Activated CD8-positive, alpha-beta memory T cell treated with anti-CD3 and anti-CD28 coated beads, Interleukin-2, amount 10 ng/mL, durations not matched to agents 7 days and 5 days (primary cell): ENCODE measurements around the gene PHACTR1. TPM values are rescaled to one million over a fixed set of nuclear protein-coding genes. Genes with fewer than 3 reads are reported as not detected.

Source experiments
- ATAC-seq: fragments of 150-1000 bp; cut with Tn5 transposase; one replicate; pipeline ENCODE4 v1.10.0; 2021; ENCODE audit warnings: moderate library complexity
- CTCF ChIA-PET: fragments of 350-600 bp; sonication (Branson Sonifier 250); formaldehyde crosslinking; loops from one replicate; lab custom pipeline; 2021; ENCODE audit warnings: antibody characterized with exemption; lab: Charles Lee
- DNase-seq: peaks from one replicate; pipeline ENCODE4 v3.0.0-alpha.2; 2020
- H3K27ac Mint-ChIP-seq: one replicate; pipeline ENCODE4 v1.8.0; 2021; ENCODE audit warnings: mild to moderate bottlenecking, mixed read lengths
- H3K27me3 Mint-ChIP-seq: one replicate; pipeline ENCODE4 v1.8.0; 2021; ENCODE audit warnings: mixed read lengths
- H3K36me3 Mint-ChIP-seq: one replicate; pipeline ENCODE4 v1.8.0; 2021; ENCODE audit warnings: mild to moderate bottlenecking, mixed read lengths
- H3K4me1 Mint-ChIP-seq: one replicate; pipeline ENCODE4 v1.8.0; 2021; ENCODE audit warnings: mixed read lengths
- H3K4me3 Mint-ChIP-seq: one replicate; pipeline ENCODE4 v1.8.0; 2021; ENCODE audit warnings: mild to moderate bottlenecking, moderate library complexity, mixed read lengths
- H3K9me3 Mint-ChIP-seq: one replicate; pipeline ENCODE4 v1.8.0; 2022; ENCODE audit warnings: low read depth, mixed read lengths
- total RNA-seq, 2 experiments: library from RNA; stranded (reverse); gene quantifications; one replicate each; pipeline ENCODE4 v1.2.3, GENCODE V29; 2021

Gene PHACTR1
- total RNA-seq, 2 experiments from 2014 or later, result 0.73 to 2.2 TPM

DNA sequence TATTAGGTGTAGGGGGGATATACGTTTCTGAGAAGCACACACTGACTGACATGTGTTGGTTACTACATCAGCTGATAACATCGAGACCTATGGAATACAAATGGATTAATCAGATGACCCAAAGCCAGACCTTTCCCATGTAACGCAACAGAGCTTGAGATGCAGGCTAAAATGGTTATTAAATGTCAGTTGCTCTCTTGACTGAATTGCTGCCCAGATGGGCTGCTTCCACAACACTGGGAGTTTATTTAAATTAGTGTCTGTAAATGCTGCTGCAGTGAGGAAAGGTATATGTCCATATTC is 298.8 kb downstream of the PHACTR1 start:
- ATAC-seq (no peak), DNase-seq (no peak)
- Mint-ChIP-seq H3K27ac (no peak overlapping the region), H3K27me3 (peaks cover 64% of the 10 kb centered on the region), H3K4me1 (peaks cover 4% of the 10 kb centered on the region), H3K9me3 (no peaks in the 10 kb centered on the region), H3K36me3 (no peaks in the 10 kb centered on the region), H3K4me3 (no peak overlapping the region)
- CTCF ChIA-PET, result no interaction called here

DNA sequence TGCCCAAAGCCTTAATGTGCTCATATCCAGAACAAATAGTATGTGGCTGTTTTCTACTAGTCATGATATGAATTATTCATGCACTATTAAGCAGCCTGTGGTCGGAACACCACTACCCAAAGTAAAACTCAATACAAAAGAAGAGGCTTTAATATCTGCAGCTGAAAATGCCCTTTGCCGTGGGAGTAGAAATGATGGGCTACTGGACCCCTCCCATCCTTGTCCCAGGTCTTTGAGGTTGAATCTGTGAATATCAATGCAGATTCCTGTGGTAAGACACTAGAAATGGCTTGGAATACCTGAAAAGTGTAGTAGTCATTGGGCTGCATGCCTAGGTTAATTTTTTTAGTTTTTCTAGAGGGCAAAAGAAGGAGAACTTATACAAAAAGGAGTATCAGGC is 308.0 kb downstream of the PHACTR1 start:
- H3K27me3 Mint-ChIP-seq, result peaks cover 44% of the 10 kb centered on the region
- ATAC-seq, result no peak
- no peaks in the 10 kb centered on the region for H3K36me3 Mint-ChIP-seq
- no peak for DNase-seq
- no peaks in the 10 kb centered on the region for H3K9me3 Mint-ChIP-seq
- H3K4me3 Mint-ChIP-seq, result no peak overlapping the region
- no peaks in the 10 kb centered on the region for H3K4me1 Mint-ChIP-seq
- CTCF ChIA-PET, result interaction anchor here (0.9 kb wide), 1 partner anchor 27 kb away, joined by 3 read pairs; no protein-coding TSS in a partner anchor
- H3K27ac Mint-ChIP-seq, result no peak overlapping the region

DNA sequence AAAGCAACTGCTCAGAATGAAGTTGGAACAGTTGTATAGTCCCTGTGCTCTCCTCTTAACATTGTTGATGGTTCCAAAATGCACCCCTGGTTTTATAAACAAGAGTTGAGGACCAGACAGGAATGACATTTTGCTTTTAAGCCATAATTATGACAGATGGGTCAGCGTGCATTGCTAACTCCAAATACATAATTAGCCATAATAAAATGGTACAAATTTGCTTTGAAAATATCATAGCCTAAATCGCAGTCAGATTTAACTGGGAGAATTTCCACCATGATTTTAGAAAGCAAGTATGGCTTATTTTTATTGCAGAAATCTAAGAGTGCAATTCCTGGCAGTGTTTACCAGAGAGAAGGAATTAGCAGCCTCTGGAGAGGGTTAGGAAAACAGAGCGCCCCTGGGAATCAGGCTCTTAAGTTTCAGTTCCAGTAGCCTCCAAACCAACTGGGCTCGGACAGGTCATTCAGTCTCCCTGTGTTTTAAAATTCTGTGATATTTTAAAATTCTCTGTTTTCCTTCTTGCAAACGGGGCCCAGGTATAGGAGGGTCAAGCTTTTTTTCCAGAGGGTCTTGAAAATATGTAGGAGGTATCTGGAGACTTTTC is 309.4 kb downstream of the PHACTR1 start:
- no peak for ATAC-seq
- Mint-ChIP-seq H3K27me3 (peaks cover 54% of the 10 kb centered on the region), H3K4me1 (no peaks in the 10 kb centered on the region), H3K4me3 (no peak overlapping the region), H3K9me3 (no peaks in the 10 kb centered on the region), H3K27ac (no peak overlapping the region), H3K36me3 (no peaks in the 10 kb centered on the region)
- CTCF ChIA-PET, result no interaction called here
- no peak for DNase-seq

DNA sequence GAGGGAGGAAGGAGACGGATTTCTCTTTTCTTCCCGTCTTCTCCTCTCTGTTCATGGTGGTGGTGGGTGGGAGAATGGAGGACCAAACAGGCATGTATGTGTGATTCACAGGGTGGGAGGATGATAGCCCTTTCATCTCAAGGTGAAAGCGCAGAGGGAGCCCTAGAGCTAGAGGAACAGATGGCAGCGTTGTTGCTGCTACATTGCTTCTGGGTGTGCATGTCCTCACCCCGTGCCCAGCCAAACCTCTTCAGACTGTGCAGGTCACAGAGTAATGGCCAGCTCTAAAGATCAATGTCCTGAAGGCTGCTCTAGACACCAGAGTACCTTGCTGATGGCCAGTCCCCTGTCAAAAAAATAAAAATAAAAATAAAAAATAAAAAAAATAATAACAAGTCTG is 310.0 kb downstream of the PHACTR1 start:
- Mint-ChIP-seq H3K4me3 (no peak overlapping the region), H3K4me1 (no peaks in the 10 kb centered on the region), H3K9me3 (no peaks in the 10 kb centered on the region), H3K36me3 (no peaks in the 10 kb centered on the region), H3K27ac (no peak overlapping the region), H3K27me3 (peaks cover 54% of the 10 kb centered on the region)
- ATAC-seq (no peak), DNase-seq (no peak)
- CTCF ChIA-PET, result no interaction called here

DNA sequence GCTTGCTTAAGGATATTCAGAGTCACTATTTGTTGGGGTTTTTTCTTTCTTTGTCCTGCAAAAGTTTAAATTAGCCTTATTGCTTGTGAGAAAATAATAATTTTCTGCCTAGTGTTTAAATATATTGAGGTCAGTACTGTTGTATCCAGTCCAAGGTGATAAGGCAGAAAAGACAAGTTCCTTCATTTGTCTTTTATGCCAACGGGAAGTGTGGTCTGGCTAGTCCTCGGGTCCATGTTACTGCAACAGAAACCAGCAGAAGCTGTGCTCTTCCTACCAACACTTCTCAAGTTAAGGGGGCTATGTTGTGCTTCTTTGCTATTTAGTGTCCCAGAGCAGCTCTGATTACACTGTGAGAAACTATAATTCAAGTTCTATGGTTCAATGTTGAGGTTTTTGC is 310.6 kb downstream of the PHACTR1 start:
- Mint-ChIP-seq H3K36me3 (no peaks in the 10 kb centered on the region), H3K9me3 (no peaks in the 10 kb centered on the region), H3K27ac (no peak overlapping the region), H3K4me3 (no peak overlapping the region), H3K27me3 (peaks cover 50% of the 10 kb centered on the region), H3K4me1 (no peaks in the 10 kb centered on the region)
- no peak for DNase-seq
- CTCF ChIA-PET, result no interaction called here
- ATAC-seq, result no peak

DNA sequence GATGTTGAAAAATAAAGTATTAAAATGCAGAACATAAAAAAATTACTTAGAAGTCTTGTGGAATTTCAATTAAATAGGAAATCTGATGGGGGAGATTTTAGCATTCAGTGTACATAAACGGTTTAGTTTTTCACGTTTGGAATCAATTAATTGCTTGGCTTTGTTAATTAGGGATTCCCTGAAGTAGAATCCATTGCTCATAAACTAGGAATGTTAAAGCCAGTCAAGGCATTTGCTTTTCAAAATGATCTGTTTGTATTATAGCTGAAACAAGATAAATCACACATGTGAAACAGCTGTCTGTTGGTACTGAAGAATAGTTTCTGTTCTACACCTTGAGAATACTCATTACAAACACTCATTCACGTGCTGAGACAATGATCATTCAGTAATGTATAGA is 313.8 kb downstream of the PHACTR1 start:
- Mint-ChIP-seq H3K27ac (no peak overlapping the region), H3K36me3 (no peaks in the 10 kb centered on the region), H3K4me3 (no peak overlapping the region), H3K27me3 (peaks cover 46% of the 10 kb centered on the region), H3K4me1 (no peaks in the 10 kb centered on the region), H3K9me3 (no peaks in the 10 kb centered on the region)
- no peak for ATAC-seq
- DNase-seq, result no peak
- CTCF ChIA-PET, result no interaction called here

DNA sequence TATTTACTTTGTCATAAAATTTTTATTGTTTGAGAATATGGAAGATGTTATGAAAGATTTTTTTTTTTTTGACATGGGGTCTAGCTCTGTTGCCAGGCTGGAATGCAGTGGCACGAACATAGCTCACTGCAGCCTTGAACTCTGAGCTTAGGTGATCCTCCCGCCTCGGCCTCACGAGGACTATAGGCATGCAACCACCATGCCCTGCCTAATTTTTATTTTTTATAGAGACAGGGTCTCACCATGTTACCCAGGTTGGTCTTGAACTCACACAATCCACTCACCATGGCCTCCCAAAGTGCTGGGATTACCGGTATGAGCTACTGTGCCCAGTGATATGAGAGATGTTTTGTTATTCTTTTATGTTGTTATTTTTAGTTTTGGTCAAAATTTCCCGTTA is 316.0 kb downstream of the PHACTR1 start:
- Mint-ChIP-seq H3K27ac (no peak overlapping the region), H3K4me3 (no peak overlapping the region), H3K9me3 (no peaks in the 10 kb centered on the region), H3K27me3 (peaks cover 36% of the 10 kb centered on the region), H3K4me1 (no peaks in the 10 kb centered on the region), H3K36me3 (no peaks in the 10 kb centered on the region)
- DNase-seq, result no peak
- ATAC-seq, result no peak
- CTCF ChIA-PET, result no interaction called here

DNA sequence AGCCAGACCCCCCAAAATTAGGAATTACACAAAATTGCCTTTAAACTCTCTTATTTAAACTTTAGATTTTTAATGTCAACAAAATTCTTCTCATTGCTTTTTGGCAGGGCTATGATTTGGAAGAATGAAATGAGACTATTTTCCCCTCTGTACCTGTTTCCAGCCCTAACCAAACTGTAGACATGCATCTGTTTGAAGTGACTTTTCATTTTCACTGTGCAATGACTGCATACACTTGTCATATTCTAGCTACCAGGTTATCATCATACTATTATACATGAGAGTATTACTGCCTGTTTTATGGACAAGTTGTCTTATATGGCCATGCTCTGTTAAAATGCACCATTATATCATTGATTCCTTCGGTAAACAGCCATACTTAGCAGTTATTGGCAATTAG is 316.6 kb downstream of the PHACTR1 start:
- H3K36me3 Mint-ChIP-seq, result no peaks in the 10 kb centered on the region
- no peak overlapping the region for H3K27ac Mint-ChIP-seq
- peaks cover 39% of the 10 kb centered on the region for H3K27me3 Mint-ChIP-seq
- H3K4me1 Mint-ChIP-seq, result no peaks in the 10 kb centered on the region
- no peak for DNase-seq
- no peak for ATAC-seq
- no peaks in the 10 kb centered on the region for H3K9me3 Mint-ChIP-seq
- no peak overlapping the region for H3K4me3 Mint-ChIP-seq
- CTCF ChIA-PET, result no interaction called here

DNA sequence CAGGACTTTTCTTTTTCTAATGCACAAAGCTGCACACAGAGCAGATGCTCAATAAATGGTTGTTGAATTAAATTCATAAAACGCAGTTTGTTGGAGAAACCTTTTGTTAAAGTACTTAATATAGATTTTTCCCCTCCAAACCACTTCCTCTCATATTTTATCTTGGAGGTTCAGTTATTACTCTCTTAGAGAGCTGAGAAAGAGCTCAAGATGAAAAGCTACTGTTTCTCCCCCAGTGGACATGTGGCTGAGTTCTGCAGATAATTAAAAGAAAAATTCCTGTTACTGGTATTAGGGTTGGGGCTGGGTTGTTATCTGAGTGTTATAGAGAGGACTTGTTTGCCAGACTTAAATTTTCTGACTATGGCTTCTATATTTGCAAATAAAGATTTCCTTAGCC is 317.7 kb downstream of the PHACTR1 start:
- Mint-ChIP-seq H3K36me3 (no peaks in the 10 kb centered on the region), H3K9me3 (no peaks in the 10 kb centered on the region)

DNA sequence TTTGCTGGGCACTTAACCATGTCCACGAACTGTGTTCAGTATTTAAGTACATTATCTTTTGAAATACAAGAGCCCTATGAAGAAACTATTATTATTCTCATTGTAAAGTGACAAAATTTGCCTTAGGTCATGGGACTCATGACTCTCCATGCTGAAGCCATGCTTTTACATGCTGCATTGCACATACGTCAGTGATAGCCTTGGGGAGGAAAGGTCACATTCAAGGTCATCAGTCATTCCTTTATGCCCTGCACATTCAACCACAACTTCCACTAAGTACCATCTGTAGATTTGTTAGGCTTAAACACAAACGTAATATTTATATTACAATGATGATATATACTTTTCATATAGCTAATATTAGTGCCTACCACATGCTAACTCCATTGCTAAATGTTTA is 319.0 kb downstream of the PHACTR1 start:
- no peaks in the 10 kb centered on the region for H3K9me3 Mint-ChIP-seq
- DNase-seq (no peak), ATAC-seq (no peak)
- H3K4me3 Mint-ChIP-seq, result no peak overlapping the region
- no peaks in the 10 kb centered on the region for H3K4me1 Mint-ChIP-seq
- H3K27ac Mint-ChIP-seq, result no peak overlapping the region
- peaks cover 32% of the 10 kb centered on the region for H3K27me3 Mint-ChIP-seq
- no peaks in the 10 kb centered on the region for H3K36me3 Mint-ChIP-seq
- CTCF ChIA-PET, result no interaction called here

More for the DNA sequence above, 317.7 kb downstream of the PHACTR1 start:
- CTCF ChIA-PET, result no interaction called here
- no peak overlapping the region for H3K4me3 Mint-ChIP-seq
- no peaks in the 10 kb centered on the region for H3K4me1 Mint-ChIP-seq
- peaks cover 37% of the 10 kb centered on the region for H3K27me3 Mint-ChIP-seq
- DNase-seq (no peak), ATAC-seq (no peak)
- no peak overlapping the region for H3K27ac Mint-ChIP-seq

DNA sequence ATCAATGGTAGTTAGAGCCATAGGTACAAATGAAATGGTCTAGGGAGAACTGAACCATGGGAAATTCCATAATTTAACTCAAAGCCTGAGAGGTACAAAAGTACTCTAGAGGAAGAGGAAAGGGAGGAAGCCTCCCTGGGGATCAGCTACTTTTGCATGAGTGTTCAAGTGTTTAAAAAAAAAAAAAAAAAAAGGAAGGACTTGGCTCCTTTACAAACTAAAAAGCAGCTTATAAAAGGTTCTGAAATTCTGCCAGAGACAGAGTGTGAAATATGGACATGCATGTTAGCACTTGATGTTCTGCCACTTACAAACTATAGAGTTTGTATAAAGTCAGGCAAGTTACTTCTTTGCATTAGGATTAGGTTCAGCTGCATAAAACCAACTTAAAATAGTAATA is 321.7 kb downstream of the PHACTR1 start:
- H3K27ac Mint-ChIP-seq, result no peak overlapping the region
- CTCF ChIA-PET, result no interaction called here
- H3K4me3 Mint-ChIP-seq, result no peak overlapping the region
- H3K4me1 Mint-ChIP-seq, result peaks cover 3% of the 10 kb centered on the region
- H3K27me3 Mint-ChIP-seq, result peaks cover 19% of the 10 kb centered on the region
- DNase-seq, result no peak
- no peaks in the 10 kb centered on the region for H3K9me3 Mint-ChIP-seq
- no peaks in the 10 kb centered on the region for H3K36me3 Mint-ChIP-seq
- ATAC-seq, result no peak

DNA sequence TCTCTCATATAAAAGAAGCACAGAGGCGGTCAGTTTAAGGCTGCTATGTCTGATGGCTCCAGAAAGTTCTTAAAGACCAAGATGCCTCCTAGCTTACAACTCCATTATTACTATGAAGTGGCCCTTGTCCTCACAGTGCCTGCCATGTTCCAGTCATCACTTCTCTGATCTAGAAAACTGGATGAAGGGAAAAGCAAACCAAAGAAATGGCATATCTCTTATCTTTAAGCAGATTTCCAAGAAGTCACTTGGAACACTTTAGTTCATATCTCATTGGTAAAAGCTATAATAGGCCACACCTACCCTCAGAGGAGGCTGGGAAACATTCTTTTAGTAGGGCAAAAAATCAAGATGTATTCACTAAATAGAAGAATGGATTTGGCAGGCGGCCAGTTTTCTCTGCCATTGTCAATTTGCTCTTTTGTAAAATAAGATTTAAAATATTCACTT is 322.2 kb downstream of the PHACTR1 start:
- no peaks in the 10 kb centered on the region for H3K9me3 Mint-ChIP-seq
- no peak for ATAC-seq
- CTCF ChIA-PET, result no interaction called here
- no peak overlapping the region for H3K4me3 Mint-ChIP-seq
- DNase-seq, result no peak
- peaks cover 19% of the 10 kb centered on the region for H3K27me3 Mint-ChIP-seq
- H3K4me1 Mint-ChIP-seq, result peaks cover 3% of the 10 kb centered on the region
- H3K27ac Mint-ChIP-seq, result no peak overlapping the region
- no peaks in the 10 kb centered on the region for H3K36me3 Mint-ChIP-seq

DNA sequence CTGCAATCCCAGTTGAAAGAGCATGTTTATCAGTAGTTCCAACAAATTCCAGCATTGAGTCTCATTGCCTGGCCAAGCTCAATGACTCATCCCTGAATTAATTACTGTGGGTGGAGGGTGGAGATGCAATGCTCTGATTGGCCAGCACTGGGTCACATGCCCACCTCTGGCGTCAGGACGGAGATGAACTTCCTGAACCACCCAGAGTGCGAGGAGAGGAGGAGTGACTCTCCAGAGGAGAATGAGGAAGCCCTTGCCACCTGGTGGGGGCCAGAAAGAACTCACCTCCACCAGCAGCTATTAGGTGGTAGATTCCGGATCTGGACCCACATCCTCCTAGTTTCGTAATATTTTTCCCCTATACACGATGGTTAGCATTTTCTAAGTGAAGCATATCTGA is 327.8 kb downstream of the PHACTR1 start:
- H3K36me3 Mint-ChIP-seq, result no peaks in the 10 kb centered on the region
- CTCF ChIA-PET, result no interaction called here
- peaks cover 10% of the 10 kb centered on the region for H3K27me3 Mint-ChIP-seq
- peaks cover 3% of the 10 kb centered on the region for H3K4me1 Mint-ChIP-seq
- no peaks in the 10 kb centered on the region for H3K9me3 Mint-ChIP-seq
- H3K27ac Mint-ChIP-seq, result no peak overlapping the region
- DNase-seq (no peak), ATAC-seq (no peak)
- H3K4me3 Mint-ChIP-seq, result no peak overlapping the region

DNA sequence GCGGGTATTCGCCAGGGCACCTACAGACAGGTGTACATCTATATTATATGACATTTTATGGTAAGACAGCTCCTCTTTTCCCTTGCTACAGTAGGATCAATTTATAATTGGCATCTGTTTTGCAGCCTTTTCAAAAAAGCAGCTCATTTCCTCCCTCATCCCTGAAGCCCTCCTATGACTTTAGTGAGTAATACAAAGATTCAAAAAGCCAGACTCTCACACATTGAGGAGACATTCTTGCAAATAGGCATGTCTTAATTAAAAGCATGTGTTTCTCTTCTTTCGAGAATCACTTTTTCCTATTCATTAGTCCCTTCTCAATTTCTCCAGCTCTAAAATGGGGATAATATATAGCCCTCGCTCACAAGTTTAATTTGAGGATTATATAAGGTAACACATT is 328.3 kb downstream of the PHACTR1 start:
- Mint-ChIP-seq H3K4me1 (peaks cover 3% of the 10 kb centered on the region), H3K4me3 (no peak overlapping the region), H3K27me3 (peaks cover 10% of the 10 kb centered on the region), H3K9me3 (no peaks in the 10 kb centered on the region), H3K27ac (no peak overlapping the region), H3K36me3 (no peaks in the 10 kb centered on the region)
- CTCF ChIA-PET, result no interaction called here
- DNase-seq (no peak), ATAC-seq (no peak)

DNA sequence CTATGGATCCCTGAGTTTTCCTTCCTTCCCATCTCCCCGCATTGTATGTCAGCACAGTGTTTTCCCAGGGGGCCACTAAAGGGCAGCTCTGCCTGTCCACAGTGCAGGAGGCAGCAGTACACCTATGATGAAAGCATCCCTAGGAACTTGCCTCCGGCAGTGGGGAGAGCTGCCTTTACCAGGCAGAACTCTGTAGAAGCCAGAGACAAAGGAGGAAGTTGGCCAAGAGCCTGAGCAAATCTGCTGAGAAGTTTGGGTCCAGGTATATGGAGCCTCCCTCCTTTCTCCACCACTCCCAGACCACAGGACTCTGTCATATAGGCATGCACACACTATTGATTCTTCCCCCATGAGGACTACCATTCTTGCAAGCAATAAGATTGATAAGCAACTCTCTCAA is 329.1 kb downstream of the PHACTR1 start:
- Mint-ChIP-seq H3K9me3 (no peaks in the 10 kb centered on the region), H3K4me1 (peaks cover 3% of the 10 kb centered on the region), H3K36me3 (no peaks in the 10 kb centered on the region), H3K27ac (no peak overlapping the region), H3K27me3 (peaks cover 14% of the 10 kb centered on the region), H3K4me3 (no peak overlapping the region)
- CTCF ChIA-PET, result no interaction called here
- no peak for DNase-seq
- no peak for ATAC-seq
